Endothelial cell (in vitro differentiated cells): ENCODE measurements around the gene BRICD5. TPM values are rescaled to one million over a fixed set of nuclear protein-coding genes. Genes with fewer than 3 reads are reported as not detected.

Source experiments
- DNase-seq: peaks from one replicate; pipeline ENCODE4 v3.0.0; 2021; ENCODE audit warnings: low spot score
- H3K27ac Mint-ChIP-seq: one replicate; pipeline ENCODE4 v1.8.0; 2021; ENCODE audit warnings: mixed read lengths, inconsistent platforms; ENCODE audit not compliant: unreplicated experiment
- H3K27me3 Mint-ChIP-seq: one replicate; pipeline ENCODE4 v1.8.0; 2021; ENCODE audit warnings: mild to moderate bottlenecking, moderate library complexity, mixed read lengths, inconsistent platforms; ENCODE audit not compliant: unreplicated experiment
- H3K36me3 Mint-ChIP-seq: one replicate; pipeline ENCODE4 v1.8.0; 2021; ENCODE audit warnings: mild to moderate bottlenecking, low read depth, mixed read lengths, inconsistent platforms; ENCODE audit not compliant: unreplicated experiment
- H3K4me1 Mint-ChIP-seq: one replicate; pipeline ENCODE4 v1.8.0; 2021; ENCODE audit warnings: mild to moderate bottlenecking, mixed read lengths, inconsistent platforms; ENCODE audit not compliant: unreplicated experiment
- H3K4me3 Mint-ChIP-seq: one replicate; pipeline ENCODE4 v1.8.0; 2021; ENCODE audit warnings: mild to moderate bottlenecking, mixed read lengths, inconsistent platforms; ENCODE audit not compliant: unreplicated experiment
- H3K9me3 Mint-ChIP-seq: one replicate; pipeline ENCODE4 v1.8.0; 2021; ENCODE audit warnings: mixed read lengths, inconsistent platforms; ENCODE audit not compliant: unreplicated experiment
- total RNA-seq: library from RNA; stranded (reverse); fragmentation: NEBNext Ultra II Directional; extraction: Animal tissue kit (Norgen Biotek cat#: 25700); gene quantifications from one replicate; pipeline ENCODE4 v1.2.1, GENCODE V29; 2021; ENCODE audit not compliant: unreplicated experiment
- TF ChIP-seq, protein P1 (sequence below): fragments of 200-600 bp; sonication (generic); IDR thresholded peaks from one replicate; pipeline ENCODE4 v1.5.0; 2021; ENCODE audit warnings: antibody characterized with exemption; ENCODE audit not compliant: unreplicated experiment

BRICD5 gene
- total RNA-seq, 1 donor from 2014 or later, result 21.1 TPM

DNA sequence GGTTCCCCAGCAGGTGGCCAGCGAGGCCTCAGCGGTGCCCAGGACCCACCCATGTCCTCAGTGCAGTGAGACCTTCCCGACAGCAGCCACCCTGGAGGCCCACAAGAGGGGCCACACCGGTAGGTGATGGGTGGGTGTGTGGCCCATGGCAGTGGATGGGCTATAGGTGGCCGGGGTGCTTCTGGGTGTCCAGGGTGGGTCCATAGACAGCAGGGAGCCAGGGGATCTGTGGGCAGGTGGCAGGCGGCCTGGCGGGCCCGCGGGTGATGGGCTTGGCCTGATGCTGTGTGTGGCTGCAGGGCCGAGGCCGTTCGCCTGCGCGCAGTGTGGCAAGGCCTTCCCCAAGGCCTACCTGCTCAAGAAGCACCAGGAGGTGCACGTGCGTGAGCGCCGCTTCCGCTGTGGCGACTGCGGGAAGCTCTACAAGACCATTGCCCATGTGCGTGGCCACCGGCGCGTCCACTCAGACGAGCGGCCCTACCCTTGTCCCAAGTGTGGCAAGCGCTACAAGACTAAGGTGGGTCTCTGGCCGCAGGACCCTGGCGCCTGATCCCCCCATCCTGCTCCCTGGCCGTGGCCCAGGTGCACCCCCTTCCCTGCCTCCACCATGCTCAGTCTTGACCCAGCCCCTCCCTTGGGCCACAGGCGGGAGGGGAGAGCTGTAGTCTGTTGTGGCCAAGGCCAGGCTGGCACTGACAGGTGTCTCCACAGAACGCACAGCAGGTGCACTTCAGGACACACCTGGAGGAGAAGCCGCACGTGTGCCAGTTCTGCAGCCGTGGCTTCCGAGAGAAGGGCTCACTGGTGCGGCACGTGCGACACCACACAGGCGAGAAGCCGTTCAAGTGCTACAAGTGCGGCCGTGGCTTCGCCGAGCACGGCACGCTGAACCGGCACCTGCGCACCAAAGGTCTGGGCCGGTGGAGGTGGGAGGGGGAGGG lies 23.5 kb upstream of the BRICD5 start:
- Mint-ChIP-seq H3K36me3 (no peaks in the 10 kb centered on the region), H3K27me3 (peaks cover 9% of the 10 kb centered on the region), H3K4me1 (no peaks in the 10 kb centered on the region), H3K27ac (no peak overlapping the region), H3K4me3 (no peak overlapping the region), H3K9me3 (no peaks in the 10 kb centered on the region)
- DNase-seq, result no peak
- TF ChIP-seq, protein P1, sequence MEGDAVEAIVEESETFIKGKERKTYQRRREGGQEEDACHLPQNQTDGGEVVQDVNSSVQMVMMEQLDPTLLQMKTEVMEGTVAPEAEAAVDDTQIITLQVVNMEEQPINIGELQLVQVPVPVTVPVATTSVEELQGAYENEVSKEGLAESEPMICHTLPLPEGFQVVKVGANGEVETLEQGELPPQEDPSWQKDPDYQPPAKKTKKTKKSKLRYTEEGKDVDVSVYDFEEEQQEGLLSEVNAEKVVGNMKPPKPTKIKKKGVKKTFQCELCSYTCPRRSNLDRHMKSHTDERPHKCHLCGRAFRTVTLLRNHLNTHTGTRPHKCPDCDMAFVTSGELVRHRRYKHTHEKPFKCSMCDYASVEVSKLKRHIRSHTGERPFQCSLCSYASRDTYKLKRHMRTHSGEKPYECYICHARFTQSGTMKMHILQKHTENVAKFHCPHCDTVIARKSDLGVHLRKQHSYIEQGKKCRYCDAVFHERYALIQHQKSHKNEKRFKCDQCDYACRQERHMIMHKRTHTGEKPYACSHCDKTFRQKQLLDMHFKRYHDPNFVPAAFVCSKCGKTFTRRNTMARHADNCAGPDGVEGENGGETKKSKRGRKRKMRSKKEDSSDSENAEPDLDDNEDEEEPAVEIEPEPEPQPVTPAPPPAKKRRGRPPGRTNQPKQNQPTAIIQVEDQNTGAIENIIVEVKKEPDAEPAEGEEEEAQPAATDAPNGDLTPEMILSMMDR, result no peak

DNA sequence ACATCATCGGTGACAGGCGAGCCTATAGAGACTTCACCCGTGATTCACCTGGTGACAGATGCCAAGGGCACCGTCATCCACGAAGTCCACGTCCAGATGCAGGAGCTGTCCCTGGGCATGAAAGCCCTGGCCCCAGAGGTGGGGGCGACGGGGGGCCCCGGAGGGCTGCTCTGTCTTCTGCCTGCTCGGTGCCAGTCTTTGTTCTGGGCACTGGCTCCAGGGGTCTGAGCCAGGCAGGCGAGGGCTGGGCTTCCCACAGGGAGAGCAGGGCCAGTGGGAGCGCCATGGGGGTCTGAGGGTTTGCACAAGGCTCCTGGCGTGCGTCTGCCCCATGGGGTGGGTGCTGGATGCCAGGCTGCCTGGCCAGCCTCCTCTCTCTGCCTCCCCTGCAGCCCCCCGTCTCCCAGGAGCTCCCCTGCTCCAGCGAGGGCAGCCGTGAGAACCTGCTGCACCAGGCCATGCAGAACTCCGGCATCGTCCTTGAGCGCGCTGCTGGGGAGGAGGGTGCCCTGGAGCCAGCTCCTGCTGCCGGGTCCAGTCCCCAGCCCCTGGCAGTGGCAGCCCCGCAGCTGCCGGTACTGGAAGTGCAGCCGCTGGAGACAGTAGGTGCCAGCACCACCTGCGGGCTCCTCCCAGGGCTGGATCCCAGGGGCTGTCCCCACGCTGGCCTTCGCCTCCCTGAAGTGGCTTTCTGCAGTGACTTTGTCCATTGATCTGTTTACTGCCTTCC lies 22.5 kb upstream of the BRICD5 start:
- Mint-ChIP-seq H3K9me3 (no peaks in the 10 kb centered on the region), H3K27me3 (peaks cover 8% of the 10 kb centered on the region), H3K4me1 (no peaks in the 10 kb centered on the region), H3K36me3 (no peaks in the 10 kb centered on the region), H3K27ac (no peak overlapping the region), H3K4me3 (no peak overlapping the region)
- TF ChIP-seq, protein P1, result no peak
- DNase-seq, result no peak

DNA sequence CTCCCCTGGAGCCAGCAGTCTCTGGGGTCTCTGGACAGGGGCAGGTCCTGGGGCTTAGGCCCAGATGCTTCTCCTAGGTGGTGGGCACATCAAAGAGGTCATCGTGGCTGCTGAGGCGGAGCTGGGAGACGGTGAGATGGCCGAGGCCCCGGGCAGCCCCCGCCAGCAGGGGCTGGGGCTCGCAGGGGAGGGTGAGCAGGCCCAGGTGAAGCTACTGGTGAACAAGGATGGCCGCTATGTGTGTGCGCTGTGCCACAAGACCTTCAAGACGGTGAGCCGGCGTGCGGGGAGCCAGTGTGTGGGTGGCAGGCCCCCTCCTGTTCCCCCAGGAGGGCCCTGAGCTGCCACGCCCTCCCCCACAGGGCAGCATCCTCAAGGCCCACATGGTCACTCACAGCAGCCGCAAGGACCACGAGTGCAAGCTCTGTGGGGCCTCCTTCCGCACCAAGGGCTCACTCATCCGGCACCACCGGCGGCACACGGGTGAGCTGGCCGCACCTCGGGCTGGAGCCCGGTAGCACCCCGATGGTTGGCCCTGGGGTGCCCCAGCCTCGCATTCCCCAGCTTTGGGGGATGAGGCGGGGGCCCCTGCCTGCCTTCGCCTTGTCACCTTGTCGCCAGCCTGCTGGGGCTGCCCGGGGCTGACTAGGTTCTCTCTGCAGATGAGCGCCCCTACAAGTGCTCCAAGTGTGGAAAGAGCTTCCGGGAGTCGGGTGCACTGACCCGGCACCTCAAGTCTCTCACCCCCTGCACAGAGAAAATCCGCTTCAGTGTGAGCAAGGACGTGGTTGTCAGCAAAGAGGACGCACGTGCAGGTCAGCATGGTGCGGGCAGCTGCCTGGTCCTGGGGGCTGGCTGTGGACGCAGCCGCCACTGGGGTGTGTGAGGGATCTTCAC lies 21.7 kb upstream of the BRICD5 start:
- H3K27me3 Mint-ChIP-seq, result peaks cover 5% of the 10 kb centered on the region
- no peak overlapping the region for H3K27ac Mint-ChIP-seq
- H3K36me3 Mint-ChIP-seq, result no peaks in the 10 kb centered on the region
- no peak overlapping the region for H3K4me3 Mint-ChIP-seq
- H3K9me3 Mint-ChIP-seq, result no peaks in the 10 kb centered on the region
- no peak for DNase-seq
- TF ChIP-seq, protein P1, result no peak
- no peaks in the 10 kb centered on the region for H3K4me1 Mint-ChIP-seq

DNA sequence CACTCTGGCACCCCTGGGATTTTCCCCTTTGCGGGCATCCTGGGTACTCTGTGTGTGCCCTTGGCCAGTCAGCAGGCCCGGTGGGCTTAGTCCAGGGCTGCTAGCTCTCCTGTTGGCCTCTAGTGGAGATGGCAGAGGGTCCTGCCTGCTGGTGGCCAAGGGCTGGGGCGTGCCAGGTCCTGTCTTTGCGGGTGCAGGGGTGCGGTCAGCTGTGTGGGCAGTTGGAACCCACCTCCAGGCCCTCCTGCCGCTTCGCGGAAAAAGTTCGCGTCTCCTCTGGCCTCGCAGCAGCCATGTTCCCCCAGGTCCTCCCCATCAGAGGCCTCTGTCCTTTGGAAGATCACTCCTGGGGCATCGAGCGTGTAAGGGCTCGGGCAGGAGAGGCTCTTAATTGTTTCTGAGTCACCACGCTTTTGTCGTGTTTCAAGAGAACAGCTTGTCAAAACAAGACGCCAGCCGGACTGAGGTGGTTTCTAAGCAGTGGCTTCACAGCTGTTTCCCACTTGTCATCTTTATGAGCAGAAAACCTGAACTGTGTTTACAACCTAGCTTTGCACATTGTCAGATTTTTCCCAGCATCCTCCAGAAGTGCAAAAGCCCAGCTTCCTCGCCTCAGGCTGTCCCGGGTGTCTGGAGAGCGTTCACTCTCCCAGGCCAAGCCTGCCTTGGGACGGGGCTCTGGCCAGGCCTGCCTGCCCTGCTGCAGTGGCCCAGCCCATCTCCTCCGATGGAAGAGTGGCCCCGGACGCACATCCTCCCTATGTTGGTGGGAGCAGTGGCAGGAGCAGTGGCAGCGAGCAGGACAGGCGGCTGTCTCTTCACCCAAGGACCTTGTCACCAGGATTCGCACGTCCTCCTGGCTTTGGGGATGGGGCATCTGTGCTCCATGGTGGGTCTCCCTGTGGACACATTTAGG lies 20.6 kb upstream of the BRICD5 start:
- Mint-ChIP-seq H3K9me3 (no peaks in the 10 kb centered on the region), H3K4me1 (no peaks in the 10 kb centered on the region), H3K36me3 (no peaks in the 10 kb centered on the region), H3K4me3 (no peak overlapping the region), H3K27ac (no peak overlapping the region), H3K27me3 (peaks cover 5% of the 10 kb centered on the region)
- DNase-seq, result no peak
- TF ChIP-seq, protein P1, result no peak
